Measurements from ENCODE around the gene RPS6KC1. TPM values are rescaled to one million over a fixed set of nuclear protein-coding genes. Genes with fewer than 3 reads are reported as not detected.
"Not testable (repeated sequence)": the region's sequence is repeated elsewhere in the genome, so short reads cannot be mapped to it uniquely, and the experiment has no call there.

Gene RPS6KC1
- total and polyA plus RNA-seq, 2 donors (not counting 1 experiment from before 2014, with no cell fraction given) = 2.4 to 19.0 TPM

- H3K4me3 ChIP-seq (ENCODE audit: control extremely low read depth in 1 of 5, extremely low read depth in 1 of 5, insufficient read depth in 1 of 5, low read depth in 2 of 5, low read length in 4 of 5); POLR2A ChIA-PET; DNase-seq; H3K4me3 Mint-ChIP-seq; H4K20me1 ChIP-seq (ENCODE audit: control insufficient read depth, insufficient read depth, low read length, poor library complexity, severe bottlenecking); intact Hi-C loops (cut with micrococcal nuclease); H2AFZ ChIP-seq (ENCODE audit: insufficient read depth, low read depth, low read length, poor library complexity, severe bottlenecking); H3K27me3 ChIP-seq (replicated peaks in 1 of 4; ENCODE audit: control extremely low read depth in 1 of 4, control insufficient read depth in 3 of 4, insufficient read depth in 4 of 4, low read length in 3 of 4); H3K9me3 ChIP-seq (ENCODE audit: control extremely low read depth in 1 of 3, control insufficient read depth in 2 of 3, insufficient read depth in 1 of 3, low read length in 2 of 3); H3K4me2 ChIP-seq (replicated peaks; ENCODE audit: low read depth, low read length, poor library complexity, severe bottlenecking); H3K27ac Mint-ChIP-seq; H3K9ac ChIP-seq (ENCODE audit: low read length); CTCF ChIA-PET; H3K27me3 Mint-ChIP-seq; H3K9me3 Mint-ChIP-seq (ENCODE audit: insufficient read depth); H3K27ac ChIP-seq (ENCODE audit: low read length in 2 of 2); H3K4me1 Mint-ChIP-seq; H3K79me2 ChIP-seq (ENCODE audit: control insufficient read depth, insufficient read depth, low read length); ATAC-seq (ENCODE audit: low read depth); H3K36me3 ChIP-seq (replicated peaks in 1 of 2; ENCODE audit: control extremely low read depth in 1 of 2, control insufficient read depth in 1 of 2, extremely low read depth in 1 of 2, insufficient read depth in 2 of 2, low read length in 1 of 2); H3K4me1 ChIP-seq (ENCODE audit: control insufficient read depth in 2 of 2, insufficient read depth in 2 of 2, low read length in 2 of 2): not testable (repeated sequence)
- WGBS (ENCODE audit: insufficient coverage) = no CpG with 5 or more reads among the region's 4 CpGs
These were observed 66.7 kb downstream of the RPS6KC1 start for GRCh38 chr1:213117699-213118180.

- Histone ChIP-seq H3K4me1 (ENCODE audit: control insufficient read depth in 2 of 2, insufficient read depth in 2 of 2, low read length in 2 of 2) (no peaks in the 10 kb centered on the region), H4K20me1 (ENCODE audit: control insufficient read depth, insufficient read depth, low read length, poor library complexity, severe bottlenecking) (no peaks in the 10 kb centered on the region), H3K79me2 (ENCODE audit: control insufficient read depth, insufficient read depth, low read length) (peaks cover 4% of the 10 kb centered on the region), H3K36me3 (replicated peaks in 1 of 2; ENCODE audit: control extremely low read depth in 1 of 2, control insufficient read depth in 1 of 2, extremely low read depth in 1 of 2, insufficient read depth in 2 of 2, low read length in 1 of 2) (no peaks in the 10 kb centered on the region), H3K9me3 (ENCODE audit: control extremely low read depth in 1 of 3, control insufficient read depth in 2 of 3, insufficient read depth in 1 of 3, low read length in 2 of 3) (no peaks in the 10 kb centered on the region), H3K9ac (ENCODE audit: low read length) (no peak overlapping the region), H3K27ac (ENCODE audit: low read length in 2 of 2) (no peak overlapping the region), H3K4me2 (replicated peaks; ENCODE audit: low read depth, low read length, poor library complexity, severe bottlenecking) (no peak overlapping the region), H3K4me3 (ENCODE audit: control extremely low read depth in 1 of 5, extremely low read depth in 1 of 5, insufficient read depth in 1 of 5, low read depth in 2 of 5, low read length in 4 of 5) (no peak overlapping the region), H2AFZ (ENCODE audit: insufficient read depth, low read depth, low read length, poor library complexity, severe bottlenecking) (no peak overlapping the region), H3K27me3 (replicated peaks in 1 of 4; ENCODE audit: control extremely low read depth in 1 of 4, control insufficient read depth in 3 of 4, insufficient read depth in 4 of 4, low read length in 3 of 4) (no peaks in the 10 kb centered on the region)
- WGBS (ENCODE audit: insufficient coverage) = no CpG with 5 or more reads among the region's 2 CpGs
- CTCF ChIA-PET = interaction anchor here (3.5 kb wide), 1 partner anchor 14 kb away, joined by 10 read pairs; no protein-coding TSS in a partner anchor
- Mint-ChIP-seq H3K4me3 (no peak overlapping the region), H3K9me3 (ENCODE audit: insufficient read depth) (no peaks in the 10 kb centered on the region), H3K27me3 (no peaks in the 10 kb centered on the region), H3K27ac (no peak overlapping the region), H3K4me1 (no peaks in the 10 kb centered on the region)
- POLR2A ChIA-PET = no interaction called here
- DNase-seq (no peak), ATAC-seq (ENCODE audit: low read depth) (no peak)
- intact Hi-C loops (cut with micrococcal nuclease) = loop anchor here (10.0 kb wide), 2 partner anchors 1005 to 1505 kb away; no protein-coding TSS in a partner anchor
- TF ChIP-seq EZH2 (IDR thresholded peaks at IDR 0.05; ENCODE audit: borderline replicate concordance, insufficient read depth, low read depth, low read length, poor library complexity, severe bottlenecking) = no peak
- no peak for TF ChIP-seq CTCF (IDR thresholded peaks at IDR 0.05)
These were observed 68.8 kb downstream of the RPS6KC1 start for GRCh38 chr1:213119794-213120193.
